MV-4-11 (cell line): ENCODE measurements around the gene ACYP2.
"Not testable (repeated sequence)": the region's sequence is repeated elsewhere in the genome, so short reads cannot be mapped to it uniquely, and the experiment has no call there.

ENCODE experiments used
- DNase-seq: peaks from one replicate; lab custom pipeline; 2025; lab: John Stamatoyannopoulos, UW

The ACYP2 gene

GRCh38 chr2:54224997-54225396 is 109.6 kb downstream of the ACYP2 start:
- DNase-seq: no peak

- DNase-seq: no peak
Measured at GRCh38 chr2:54226260-54226659, 110.8 kb downstream of the ACYP2 start.

GRCh38 chr2:54227798-54228197 is 112.4 kb downstream of the ACYP2 start:
- DNase-seq: no peak

- no peak for DNase-seq
Measured at GRCh38 chr2:54228945-54229344, 113.5 kb downstream of the ACYP2 start.

GRCh38 chr2:54233832-54234649 is 118.6 kb downstream of the ACYP2 start:
- DNase-seq: no peak

- DNase-seq: no peak
Measured at GRCh38 chr2:54237428-54237827, 122.0 kb downstream of the ACYP2 start.

- no peak for DNase-seq
Measured at GRCh38 chr2:54239427-54239826, 124.0 kb downstream of the ACYP2 start.

- no peak for DNase-seq
Measured at GRCh38 chr2:54240515-54241469, 125.4 kb downstream of the ACYP2 start.

GRCh38 chr2:54247115-54247514 is 131.7 kb downstream of the ACYP2 start:
- no peak for DNase-seq

GRCh38 chr2:54249629-54250028 is 134.2 kb downstream of the ACYP2 start:
- DNase-seq: no peak

- DNase-seq: no peak
Measured at GRCh38 chr2:54254180-54254579, 138.8 kb downstream of the ACYP2 start.

- DNase-seq: no peak
Measured at GRCh38 chr2:54255230-54256090, 140.0 kb downstream of the ACYP2 start.

- DNase-seq: no peak
Measured at GRCh38 chr2:54256091-54256694, 140.8 kb downstream of the ACYP2 start, which contains the start of gene TSPYL6. Gene TSPYL6 (minus strand): TSS chr2:54256229. CDS start chr2:54256151, 78 bp downstream.

- DNase-seq: no peak
Measured at GRCh38 chr2:54258166-54258565, 142.8 kb downstream of the ACYP2 start.

- DNase-seq: no peak
Measured at GRCh38 chr2:54259413-54260240, 144.2 kb downstream of the ACYP2 start.

GRCh38 chr2:54260241-54260595 is 144.8 kb downstream of the ACYP2 start:
- DNase-seq: no peak

- no peak for DNase-seq
Measured at GRCh38 chr2:54261537-54261936, 146.1 kb downstream of the ACYP2 start.

GRCh38 chr2:54262015-54262765 is 146.8 kb downstream of the ACYP2 start:
- DNase-seq: no peak

GRCh38 chr2:54265081-54265480 is 149.7 kb downstream of the ACYP2 start:
- not testable (repeated sequence) for DNase-seq

GRCh38 chr2:54267577-54267976 is 152.2 kb downstream of the ACYP2 start:
- DNase-seq: no peak
